PFSK-1 (cell line): ENCODE measurements around the gene TMEM69.

Experiments used
- FOXP2 ChIP-seq: optimal IDR thresholded peaks from 2 replicates; pipeline ENCODE3; 2011; ENCODE audit warnings: borderline replicate concordance, control low read depth, inconsistent platforms; ENCODE audit not compliant: insufficient read depth; ENCODE audit errors: extremely low read length, extremely low read depth
- POLR2AphosphoS5 ChIP-seq: IDR thresholded peaks from 2 replicates; pipeline ENCODE4 v1.6.1; 2012; ENCODE audit warnings: low read depth, mild to moderate bottlenecking, control low read depth, low read length, moderate library complexity
- REST ChIP-seq, 2 experiments: IDR thresholded peaks; 2 replicates each; pipeline versions ENCODE4 v1.6.1 to v1.8.0; 2011 to 2012; ENCODE audit warnings: low read depth in 2 of 2, low read length in 2 of 2, control low read depth in 1 of 2, inconsistent platforms in 1 of 2, mild to moderate bottlenecking in 1 of 2, moderate library complexity in 1 of 2; ENCODE audit not compliant: insufficient read depth in 1 of 2
- SIN3A ChIP-seq: IDR thresholded peaks from 2 replicates; pipeline ENCODE4 v1.6.1; 2012; ENCODE audit warnings: mild to moderate bottlenecking, low read length, moderate library complexity, borderline replicate concordance; ENCODE audit not compliant: insufficient read depth
- TAF1 ChIP-seq: IDR thresholded peaks from 2 replicates; pipeline ENCODE4 v1.6.1; 2012; ENCODE audit warnings: low read length, control low read depth, borderline replicate concordance; ENCODE audit not compliant: insufficient read depth

TMEM69 gene

GRCh38 chr1:45644661-45645060, 43.3 kb upstream of the TMEM69 start:
- TF ChIP-seq FOXP2: no peak
- TF ChIP-seq TAF1: no peak
- no peak for TF ChIP-seq SIN3A
- TF ChIP-seq REST (IDR thresholded peaks at IDR 0.05; ENCODE audit: insufficient read depth in 1 of 2, low read depth in 2 of 2, low read length in 2 of 2): no peak
- TF ChIP-seq POLR2AphosphoS5: no peak

- TF ChIP-seq SIN3A: no peak
- no peak for TF ChIP-seq REST (IDR thresholded peaks at IDR 0.05; ENCODE audit: insufficient read depth in 1 of 2, low read depth in 2 of 2, low read length in 2 of 2)
- no peak for TF ChIP-seq FOXP2
- TF ChIP-seq TAF1: no peak
- TF ChIP-seq POLR2AphosphoS5: no peak
These were observed 40.5 kb upstream of the TMEM69 start for GRCh38 chr1:45647248-45648021.

- no peak for TF ChIP-seq SIN3A
- TF ChIP-seq FOXP2: no peak
- TF ChIP-seq POLR2AphosphoS5: no peak
- TF ChIP-seq TAF1: no peak
- TF ChIP-seq REST (IDR thresholded peaks at IDR 0.05; ENCODE audit: insufficient read depth in 1 of 2, low read depth in 2 of 2, low read length in 2 of 2): no peak
These were observed 33.3 kb upstream of the TMEM69 start for GRCh38 chr1:45654540-45655280.

GRCh38 chr1:45656573-45657226, 31.3 kb upstream of the TMEM69 start:
- TF ChIP-seq SIN3A (no peak), TAF1 (no peak), POLR2AphosphoS5 (no peak), REST (IDR thresholded peaks at IDR 0.05; ENCODE audit: insufficient read depth in 1 of 2, low read depth in 2 of 2, low read length in 2 of 2) (no peak), FOXP2 (no peak)
